ENCODE measurements around the gene PIERCE2.
A peak's percentile ranks its signal among the peaks of the same experiment; 100 is the strongest.
"Not testable (repeated sequence)": the region's sequence is repeated elsewhere in the genome, so short reads cannot be mapped to it uniquely, and the experiment has no call there.

PIERCE2 gene

GRCh38 chr15:55407498-55408011 is 740 bp upstream of the PIERCE2 start:
- ChIA-PET CTCF (interaction anchor here (0.7 to 1.9 kb wide), 10 partner anchors 9 to 236 kb away, joined by 3 to 8 read pairs (median 3); no protein-coding TSS in a partner anchor), POLR2A (ENCODE audit: low non-redundant PET) (interaction anchor here (0.5 to 1.2 kb wide), 4 partner anchors 15 to 88 kb away, joined by 3 to 13 read pairs (median 4); partner anchors contain the start of genes PIGB and PIGBOS1)
- TF ChIP-seq, protein P1, sequence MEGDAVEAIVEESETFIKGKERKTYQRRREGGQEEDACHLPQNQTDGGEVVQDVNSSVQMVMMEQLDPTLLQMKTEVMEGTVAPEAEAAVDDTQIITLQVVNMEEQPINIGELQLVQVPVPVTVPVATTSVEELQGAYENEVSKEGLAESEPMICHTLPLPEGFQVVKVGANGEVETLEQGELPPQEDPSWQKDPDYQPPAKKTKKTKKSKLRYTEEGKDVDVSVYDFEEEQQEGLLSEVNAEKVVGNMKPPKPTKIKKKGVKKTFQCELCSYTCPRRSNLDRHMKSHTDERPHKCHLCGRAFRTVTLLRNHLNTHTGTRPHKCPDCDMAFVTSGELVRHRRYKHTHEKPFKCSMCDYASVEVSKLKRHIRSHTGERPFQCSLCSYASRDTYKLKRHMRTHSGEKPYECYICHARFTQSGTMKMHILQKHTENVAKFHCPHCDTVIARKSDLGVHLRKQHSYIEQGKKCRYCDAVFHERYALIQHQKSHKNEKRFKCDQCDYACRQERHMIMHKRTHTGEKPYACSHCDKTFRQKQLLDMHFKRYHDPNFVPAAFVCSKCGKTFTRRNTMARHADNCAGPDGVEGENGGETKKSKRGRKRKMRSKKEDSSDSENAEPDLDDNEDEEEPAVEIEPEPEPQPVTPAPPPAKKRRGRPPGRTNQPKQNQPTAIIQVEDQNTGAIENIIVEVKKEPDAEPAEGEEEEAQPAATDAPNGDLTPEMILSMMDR (conservative IDR thresholded peaks at IDR 0.05; ENCODE audit: low read depth) = no peak
- H3K27ac ChIP-seq = peak overlapping the region; percentile 84
- DNase-seq (ENCODE audit: low spot score) = peak; percentile 28

- peak overlapping the region; percentile 84 for H3K27ac ChIP-seq
- CTCF ChIA-PET = interaction anchor here (0.5 to 1.9 kb wide), 8 partner anchors 10 to 235 kb away, joined by 3 to 8 read pairs (median 4); no protein-coding TSS in a partner anchor
- DNase-seq (ENCODE audit: low spot score); POLR2A ChIA-PET (ENCODE audit: low non-redundant PET): not testable (repeated sequence)
Measured at GRCh38 chr15:55408976-55409375, 681 bp downstream of the PIERCE2 start.

- H3K27ac ChIP-seq; POLR2A ChIA-PET (ENCODE audit: low non-redundant PET); DNase-seq (ENCODE audit: low spot score): not testable (repeated sequence)
- CTCF ChIA-PET = interaction anchor here (0.6 kb wide), 1 partner anchor 1637 kb away, joined by 4 read pairs; no protein-coding TSS in a partner anchor
Measured at GRCh38 chr15:55417678-55418077, 9.4 kb downstream of the PIERCE2 start.

DNA sequence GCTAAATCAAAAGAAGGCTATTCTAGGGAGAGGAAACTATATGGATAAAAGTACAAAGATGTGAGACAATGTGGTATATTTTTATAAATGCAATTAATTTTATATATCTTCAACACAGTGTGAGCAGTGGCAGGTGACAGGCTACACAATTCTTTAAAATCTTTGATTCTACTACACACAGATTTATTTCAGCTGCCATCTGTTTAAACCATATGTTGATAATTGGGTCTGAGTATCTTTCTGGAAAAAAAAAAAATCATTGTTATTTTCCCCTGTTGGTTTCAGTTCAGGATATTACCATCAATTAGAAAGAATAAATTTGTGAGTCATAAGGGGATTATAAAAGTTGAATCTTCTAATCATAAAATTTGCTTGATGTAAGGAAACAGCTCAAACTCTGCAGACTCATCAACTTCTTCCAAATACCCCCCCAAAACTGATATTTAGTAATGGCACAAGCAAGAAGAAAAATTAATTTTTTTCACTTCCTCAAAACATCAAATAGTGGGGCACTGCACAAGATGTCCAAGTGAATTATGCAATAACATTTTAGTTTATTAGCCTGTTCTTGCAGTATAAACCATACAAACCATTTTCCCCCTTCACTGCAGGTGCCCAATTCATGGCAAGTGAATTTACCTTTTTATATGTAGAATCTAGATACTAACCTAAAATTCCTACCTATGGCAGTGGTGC is 12.0 kb downstream of the PIERCE2 start:
- no peak for DNase-seq (ENCODE audit: low spot score)
- CTCF ChIA-PET = interaction anchor here (0.7 kb wide), 1 partner anchor 17 kb away, joined by 4 read pairs; no protein-coding TSS in a partner anchor
- no peak overlapping the region for H3K27ac ChIP-seq
- POLR2A ChIA-PET (ENCODE audit: low non-redundant PET) = no interaction called here
- TF ChIP-seq, protein P1 (conservative IDR thresholded peaks at IDR 0.05; ENCODE audit: low read depth) = no peak

GRCh38 chr15:55422089-55422488 is 13.8 kb downstream of the PIERCE2 start:
- no peak for DNase-seq (ENCODE audit: low spot score)
- H3K27ac ChIP-seq = no peak overlapping the region
- TF ChIP-seq, protein P1 (conservative IDR thresholded peaks at IDR 0.05; ENCODE audit: low read depth) = no peak
- ChIA-PET CTCF (interaction anchor here (0.5 kb wide), 1 partner anchor 44 kb away, joined by 3 read pairs; no protein-coding TSS in a partner anchor), POLR2A (ENCODE audit: low non-redundant PET) (no interaction called here)

GRCh38 chr15:55434989-55435825 is 26.9 kb downstream of the PIERCE2 start:
- TF ChIP-seq, protein P1 (conservative IDR thresholded peaks at IDR 0.05; ENCODE audit: low read depth) = peak; percentile 74
- H3K27ac ChIP-seq = no peak overlapping the region
- ChIA-PET CTCF (interaction anchor here (0.5 to 2.5 kb wide), 9 partner anchors 9 to 1474 kb away, joined by 3 to 8 read pairs (median 3); partner anchors contain the start of genes CCPG1 and PIERCE2), POLR2A (ENCODE audit: low non-redundant PET) (no interaction called here)
- DNase-seq (ENCODE audit: low spot score) = peak; percentile 42

GRCh38 chr15:55443141-55443540 is 34.8 kb downstream of the PIERCE2 start:
- H3K27ac ChIP-seq; DNase-seq (ENCODE audit: low spot score); CTCF ChIA-PET; POLR2A ChIA-PET (ENCODE audit: low non-redundant PET): not testable (repeated sequence)

DNA sequence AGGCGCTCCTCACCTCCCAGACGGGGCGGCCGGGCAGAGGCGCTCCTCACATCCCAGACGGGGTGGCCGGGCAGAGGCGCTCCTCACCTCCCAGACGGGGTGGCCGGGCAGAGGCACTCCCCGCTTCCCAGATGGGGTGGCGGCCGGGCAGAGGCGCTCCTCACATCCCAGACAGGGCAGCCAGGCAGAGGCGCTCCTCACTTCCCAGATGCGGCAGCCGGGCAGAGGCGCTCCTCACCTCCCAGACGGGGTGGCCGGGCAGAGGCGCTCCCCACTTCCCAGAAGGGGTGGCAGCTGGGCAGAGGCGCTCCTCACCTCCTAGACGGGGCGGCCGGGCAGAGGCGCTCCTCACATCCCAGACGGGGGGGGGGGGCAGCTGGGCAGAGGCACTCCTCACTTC is 37.6 kb downstream of the PIERCE2 start:
- DNase-seq (ENCODE audit: low spot score); H3K27ac ChIP-seq; POLR2A ChIA-PET (ENCODE audit: low non-redundant PET); CTCF ChIA-PET: not testable (repeated sequence)

GRCh38 chr15:55446379-55447029 is 38.2 kb downstream of the PIERCE2 start:
- H3K27ac ChIP-seq; POLR2A ChIA-PET (ENCODE audit: low non-redundant PET); CTCF ChIA-PET; DNase-seq (ENCODE audit: low spot score): not testable (repeated sequence)

- POLR2A ChIA-PET (ENCODE audit: low non-redundant PET); CTCF ChIA-PET; H3K27ac ChIP-seq; DNase-seq (ENCODE audit: low spot score): not testable (repeated sequence)
Measured at GRCh38 chr15:55447030-55447394, 38.7 kb downstream of the PIERCE2 start.

Measured in RWPE1 (cell line).